RWPE2 (cell line): ENCODE data around the gene PCDHGA4.

Experiments used
- ATAC-seq: fragments of 200-7000 bp; cut with Tn5 transposase; 3 replicates; pipeline ENCODE4 v1.9.1; 2021; ENCODE audit warnings: low read depth
- DNase-seq: peaks from one replicate; pipeline ENCODE4 v3.0.0-alpha.2; 2020; ENCODE audit warnings: low spot score
- H3K27ac ChIP-seq: fragments of 450-650 bp; 2 replicates; pipeline ENCODE4 v1.5.1; 2017; ENCODE audit warnings: mild to moderate bottlenecking; ENCODE audit not compliant: poor library complexity, severe bottlenecking
- H3K27me3 ChIP-seq: fragments of 250-450 bp; sonication (Bioruptor Pico); 2 replicates; pipeline ENCODE4 v1.5.1; 2021; ENCODE audit warnings: mild to moderate bottlenecking, moderate library complexity; ENCODE audit not compliant: insufficient read depth, poor library complexity, severe bottlenecking
- H3K36me3 ChIP-seq: fragments of 250-450 bp; sonication (Bioruptor Pico); 2 replicates; pipeline ENCODE4 v1.5.1; 2020; ENCODE audit warnings: low read depth, mild to moderate bottlenecking, moderate library complexity
- H3K4me1 ChIP-seq: fragments of 250-450 bp; sonication (Bioruptor Pico); 2 replicates; pipeline ENCODE4 v1.5.1; 2021; ENCODE audit warnings: mild to moderate bottlenecking, moderate library complexity; ENCODE audit not compliant: insufficient read depth, poor library complexity, severe bottlenecking
- H3K4me3 ChIP-seq: fragments of 250-450 bp; sonication (Bioruptor Pico); 2 replicates; pipeline ENCODE4 v1.5.1; 2021; ENCODE audit warnings: mild to moderate bottlenecking, moderate library complexity; ENCODE audit not compliant: severe bottlenecking
- H3K9me3 ChIP-seq: fragments of 250-450 bp; sonication (Bioruptor Pico); 2 replicates; pipeline ENCODE4 v1.5.1; 2021; ENCODE audit warnings: mild to moderate bottlenecking, moderate library complexity; ENCODE audit not compliant: severe bottlenecking
- CTCF ChIP-seq: fragments of 450-650 bp; IDR thresholded peaks from one replicate; pipeline ENCODE4 v1.5.1; 2017; ENCODE audit warnings: mild to moderate bottlenecking, moderate library complexity; ENCODE audit not compliant: poor library complexity, severe bottlenecking

PCDHGA4 gene

DNA sequence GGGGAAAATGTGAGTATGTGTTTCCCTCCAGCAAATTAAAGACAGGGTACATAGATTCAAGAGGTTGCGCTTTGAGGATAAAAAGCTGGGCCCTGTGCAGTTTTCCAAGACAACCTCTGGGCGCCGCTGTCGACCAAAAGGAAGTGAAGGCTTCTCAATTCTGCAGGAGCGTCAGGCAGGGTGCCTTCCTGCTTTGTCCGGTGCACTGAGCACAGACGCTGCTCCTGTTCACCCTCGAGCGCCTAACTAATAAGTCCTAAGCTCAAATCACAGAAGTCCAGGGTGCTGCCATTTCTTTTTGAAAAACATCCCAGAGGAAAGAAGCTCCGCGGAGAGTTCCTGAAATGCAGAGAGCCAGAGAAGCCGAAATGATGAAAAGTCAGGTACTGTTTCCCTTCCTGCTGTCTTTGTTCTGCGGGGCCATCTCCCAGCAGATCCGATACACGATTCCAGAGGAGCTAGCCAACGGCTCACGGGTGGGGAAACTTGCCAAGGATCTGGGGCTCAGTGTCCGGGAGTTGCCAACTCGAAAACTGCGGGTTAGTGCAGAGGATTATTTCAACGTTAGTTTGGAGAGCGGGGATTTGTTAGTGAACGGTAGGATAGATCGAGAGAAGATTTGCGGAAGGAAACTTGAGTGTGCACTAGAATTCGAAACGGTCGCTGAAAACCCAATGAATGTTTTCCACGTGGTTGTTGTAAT is 4.8 kb upstream of the PCDHGA4 start, which contains the start of gene PCDHGB1:
TSS of gene PCDHGB1 (plus strand) at position 183 of the 703 bp plus-strand sequence. CDS start at position 345, 162 bp downstream.
- Histone ChIP-seq H3K9me3 (no peaks in the 10 kb centered on the region), H3K4me3 (no peak within 1 kb of the TSS), H3K27me3 (peaks cover 76% of the 10 kb centered on the region), H3K27ac (no peak within 1 kb of the TSS), H3K4me1 (no peaks in the 10 kb centered on the region), H3K36me3 (no peaks in the 10 kb centered on the region)
- ATAC-seq (peak; percentile 50; the same call in 2 of the 3 replicates), DNase-seq (no peak)
- peak; percentile 49 for TF ChIP-seq CTCF

- TF ChIP-seq CTCF = no peak
- DNase-seq = no peak
- Histone ChIP-seq H3K27ac (no peak overlapping the region), H3K36me3 (no peaks in the 10 kb centered on the region), H3K27me3 (peaks cover 76% of the 10 kb centered on the region), H3K4me1 (no peaks in the 10 kb centered on the region), H3K4me3 (no peak overlapping the region), H3K9me3 (no peaks in the 10 kb centered on the region)
- ATAC-seq = no peak
These were observed 3.2 kb upstream of the PCDHGA4 start for GRCh38 chr5:141351591-141351990.

DNA sequence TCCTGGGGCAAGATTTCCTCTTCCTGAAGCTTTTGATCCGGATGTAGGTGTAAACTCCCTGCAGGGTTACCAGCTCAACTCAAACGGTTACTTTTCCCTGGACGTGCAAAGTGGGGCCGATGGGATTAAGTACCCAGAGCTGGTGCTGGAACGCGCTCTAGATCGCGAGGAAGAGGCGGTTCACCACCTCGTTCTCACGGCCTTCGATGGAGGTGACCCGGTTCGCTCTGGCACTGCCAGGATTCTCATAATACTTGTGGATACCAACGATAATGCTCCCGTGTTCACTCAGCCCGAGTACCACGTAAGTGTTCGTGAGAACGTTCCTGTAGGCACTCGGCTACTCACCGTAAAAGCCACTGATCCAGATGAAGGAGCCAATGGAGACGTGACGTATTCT is 820 bp downstream of the PCDHGA4 start:
- no peaks in the 10 kb centered on the region for H3K9me3 ChIP-seq
- peaks cover 83% of the 10 kb centered on the region for H3K27me3 ChIP-seq
- H3K36me3 ChIP-seq = no peaks in the 10 kb centered on the region
- no peak overlapping the region for H3K27ac ChIP-seq
- DNase-seq (no peak), ATAC-seq (no peak)
- TF ChIP-seq CTCF = no peak
- H3K4me3 ChIP-seq = no peak overlapping the region
- H3K4me1 ChIP-seq = peaks cover 3% of the 10 kb centered on the region

GRCh38 chr5:141356133-141356532 is 1.3 kb downstream of the PCDHGA4 start:
- H3K27ac ChIP-seq = no peak overlapping the region
- no peak for TF ChIP-seq CTCF
- H3K4me3 ChIP-seq = no peak overlapping the region
- H3K9me3 ChIP-seq = no peaks in the 10 kb centered on the region
- peaks cover 84% of the 10 kb centered on the region for H3K27me3 ChIP-seq
- no peak for ATAC-seq
- H3K4me1 ChIP-seq = peaks cover 3% of the 10 kb centered on the region
- DNase-seq = no peak
- no peaks in the 10 kb centered on the region for H3K36me3 ChIP-seq

DNA sequence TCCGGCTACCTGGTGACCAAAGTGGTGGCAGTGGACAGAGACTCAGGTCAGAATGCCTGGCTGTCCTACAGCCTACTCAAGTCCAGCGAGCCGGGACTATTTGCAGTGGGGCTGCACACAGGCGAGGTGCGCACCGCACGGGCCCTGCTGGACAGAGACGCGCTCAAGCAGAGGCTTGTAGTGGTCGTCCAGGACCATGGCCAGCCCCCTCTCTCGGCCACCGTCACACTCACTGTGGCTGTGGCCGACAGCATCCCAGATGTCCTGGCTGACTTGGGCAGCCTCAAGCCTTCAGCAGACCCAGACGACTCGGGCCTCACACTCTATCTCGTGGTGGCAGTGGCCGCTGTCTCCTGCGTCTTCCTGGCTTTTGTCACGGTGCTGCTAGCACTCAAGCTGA is 2.1 kb downstream of the PCDHGA4 start:
- peaks cover 84% of the 10 kb centered on the region for H3K27me3 ChIP-seq
- DNase-seq = no peak
- no peak overlapping the region for H3K27ac ChIP-seq
- H3K4me1 ChIP-seq = peaks cover 3% of the 10 kb centered on the region
- no peak for ATAC-seq
- H3K36me3 ChIP-seq = no peaks in the 10 kb centered on the region
- H3K9me3 ChIP-seq = no peaks in the 10 kb centered on the region
- H3K4me3 ChIP-seq = no peak overlapping the region
- TF ChIP-seq CTCF = no peak
